ENCODE results near the gene RHOT2.

The RHOT2 gene

GRCh38 chr16:679814-680624 lies 12.1 kb downstream of the RHOT2 start, which contains the start of gene STUB1:
STUB1 (plus strand) TSS chr16:680410; CDS start chr16:680526, 116 bp downstream.
- TF ChIP-seq CTCF (IDR thresholded peaks at IDR 0.05) = no peak
- Histone ChIP-seq H3K36me3 (peaks cover 14% of the 10 kb centered on the region), H3K4me3 (ENCODE audit: low read depth in 1 of 2, low read length in 1 of 2) (peak within 1 kb of the TSS; percentile 83 to 91), H3K27ac (peak within 1 kb of the TSS; percentile 86), H3K27me3 (peaks cover 34% of the 10 kb centered on the region), H3K9me3 (no peaks in the 10 kb centered on the region), H3K4me1 (ENCODE audit: control insufficient read depth in 1 of 2, insufficient read depth in 1 of 2, low read depth in 1 of 2, low read length in 1 of 2) (peaks cover 43 to 74% of the 10 kb centered on the region in 2 experiments)

DNA sequence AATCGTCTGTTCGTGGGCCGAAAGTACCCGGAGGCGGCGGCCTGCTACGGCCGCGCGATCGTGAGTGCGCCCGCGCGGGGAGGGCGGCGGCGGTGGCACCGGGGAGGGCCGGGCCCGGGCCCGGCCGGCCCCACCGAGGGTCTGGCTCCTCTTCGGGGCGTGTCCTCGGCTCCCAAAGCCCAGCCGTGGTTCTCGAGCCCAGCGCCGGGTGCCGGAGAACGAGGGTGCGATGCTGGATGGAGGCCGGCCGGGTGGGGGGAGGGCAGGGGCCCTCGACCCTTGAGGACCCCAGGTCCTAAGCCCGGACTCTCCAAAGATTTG lies 12.7 kb downstream of the RHOT2 start:
- Histone ChIP-seq H3K27ac (peak overlapping the region; percentile 86), H3K4me1 (ENCODE audit: control insufficient read depth in 1 of 2, insufficient read depth in 1 of 2, low read depth in 1 of 2, low read length in 1 of 2) (peaks cover 43 to 69% of the 10 kb centered on the region in 2 experiments), H3K9me3 (no peaks in the 10 kb centered on the region), H3K4me3 (ENCODE audit: low read depth in 1 of 2, low read length in 1 of 2) (peak overlapping the region; percentile 83 to 91), H3K36me3 (peaks cover 14% of the 10 kb centered on the region), H3K27me3 (peaks cover 28% of the 10 kb centered on the region)
- no peak for TF ChIP-seq CTCF (IDR thresholded peaks at IDR 0.05)

DNA sequence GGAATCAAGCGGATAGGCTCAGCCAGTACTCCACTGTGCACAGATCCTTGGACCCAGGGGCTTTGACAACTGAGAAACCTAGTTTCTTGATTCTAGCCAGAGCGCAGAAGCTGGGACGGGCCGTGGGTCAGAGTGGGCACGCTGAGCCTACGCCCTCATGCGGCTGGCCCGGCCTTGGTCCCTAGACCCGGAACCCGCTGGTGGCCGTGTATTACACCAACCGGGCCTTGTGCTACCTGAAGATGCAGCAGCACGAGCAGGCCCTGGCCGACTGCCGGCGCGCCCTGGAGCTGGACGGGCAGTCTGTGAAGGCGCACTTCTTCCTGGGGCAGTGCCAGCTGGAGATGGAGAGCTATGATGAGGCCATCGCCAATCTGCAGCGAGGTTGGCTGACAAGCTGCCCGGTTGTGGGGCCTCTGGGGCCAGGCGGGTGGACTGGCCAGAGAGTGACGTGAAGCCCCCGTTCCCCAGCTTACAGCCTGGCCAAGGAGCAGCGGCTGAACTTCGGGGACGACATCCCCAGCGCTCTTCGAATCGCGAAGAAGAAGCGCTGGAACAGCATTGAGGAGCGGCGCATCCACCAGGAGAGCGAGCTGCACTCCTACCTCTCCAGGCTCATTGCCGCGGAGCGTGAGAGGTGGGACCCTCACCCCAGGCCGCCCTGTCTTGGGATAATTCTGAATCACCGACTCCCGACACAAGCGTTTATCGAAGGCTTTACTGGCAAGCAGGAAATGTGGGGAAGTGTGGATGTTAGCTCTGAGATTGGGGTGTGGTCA lies 13.2 kb downstream of the RHOT2 start:
- Histone ChIP-seq H3K9me3 (no peaks in the 10 kb centered on the region), H3K36me3 (peaks cover 14% of the 10 kb centered on the region), H3K27ac (peak overlapping the region; percentile 86), H3K27me3 (peaks cover 22% of the 10 kb centered on the region), H3K4me3 (ENCODE audit: low read depth in 1 of 2, low read length in 1 of 2) (peak overlapping the region; percentile 83 to 91), H3K4me1 (ENCODE audit: control insufficient read depth in 1 of 2, insufficient read depth in 1 of 2, low read depth in 1 of 2, low read length in 1 of 2) (peaks cover 43 to 70% of the 10 kb centered on the region in 2 experiments)
- TF ChIP-seq CTCF (IDR thresholded peaks at IDR 0.05) = no peak

DNA sequence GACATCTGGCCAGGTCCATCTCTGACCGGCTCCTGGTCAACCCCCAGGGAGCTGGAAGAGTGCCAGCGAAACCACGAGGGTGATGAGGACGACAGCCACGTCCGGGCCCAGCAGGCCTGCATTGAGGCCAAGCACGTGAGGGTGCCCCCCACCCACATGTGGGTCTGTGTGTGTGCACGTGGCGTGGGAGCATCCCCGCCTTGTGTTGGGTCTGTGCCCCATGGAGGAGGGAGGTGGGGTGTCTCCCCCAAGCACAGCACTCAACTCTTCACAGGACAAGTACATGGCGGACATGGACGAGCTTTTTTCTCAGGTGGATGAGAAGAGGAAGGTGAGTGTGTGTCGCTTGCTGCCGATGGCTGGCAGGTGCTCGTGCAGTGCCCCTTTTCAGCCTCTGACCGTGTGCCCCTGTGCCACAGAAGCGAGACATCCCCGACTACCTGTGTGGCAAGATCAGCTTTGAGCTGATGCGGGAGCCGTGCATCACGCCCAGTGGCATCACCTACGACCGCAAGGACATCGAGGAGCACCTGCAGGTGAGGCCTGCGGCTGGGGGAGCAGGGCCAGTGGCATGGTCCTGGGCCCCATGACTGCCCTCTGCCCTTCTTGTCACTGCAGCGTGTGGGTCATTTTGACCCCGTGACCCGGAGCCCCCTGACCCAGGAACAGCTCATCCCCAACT lies 14.0 kb downstream of the RHOT2 start:
- Histone ChIP-seq H3K36me3 (peaks cover 19% of the 10 kb centered on the region), H3K4me3 (ENCODE audit: low read depth in 1 of 2, low read length in 1 of 2) (peak overlapping the region in 1 of 2 experiments; percentile 2), H3K4me1 (ENCODE audit: control insufficient read depth in 1 of 2, insufficient read depth in 1 of 2, low read depth in 1 of 2, low read length in 1 of 2) (peaks cover 39 to 63% of the 10 kb centered on the region in 2 experiments), H3K27me3 (peaks cover 15% of the 10 kb centered on the region), H3K27ac (no peak overlapping the region), H3K9me3 (no peaks in the 10 kb centered on the region)
- TF ChIP-seq CTCF (IDR thresholded peaks at IDR 0.05) = no peak
